Stimulated activated CD4-positive, alpha-beta T cell treated with anti-CD3 and anti-CD28 coated beads, Interleukin-4, amount 100 ng/mL, for 1 hour (primary cell): ENCODE results near the gene AKAP8L.

ENCODE experiments used
- DNase-seq: peaks from one replicate; pipeline ENCODE4 v3.0.0-alpha.2; 2020

Gene AKAP8L

DNA sequence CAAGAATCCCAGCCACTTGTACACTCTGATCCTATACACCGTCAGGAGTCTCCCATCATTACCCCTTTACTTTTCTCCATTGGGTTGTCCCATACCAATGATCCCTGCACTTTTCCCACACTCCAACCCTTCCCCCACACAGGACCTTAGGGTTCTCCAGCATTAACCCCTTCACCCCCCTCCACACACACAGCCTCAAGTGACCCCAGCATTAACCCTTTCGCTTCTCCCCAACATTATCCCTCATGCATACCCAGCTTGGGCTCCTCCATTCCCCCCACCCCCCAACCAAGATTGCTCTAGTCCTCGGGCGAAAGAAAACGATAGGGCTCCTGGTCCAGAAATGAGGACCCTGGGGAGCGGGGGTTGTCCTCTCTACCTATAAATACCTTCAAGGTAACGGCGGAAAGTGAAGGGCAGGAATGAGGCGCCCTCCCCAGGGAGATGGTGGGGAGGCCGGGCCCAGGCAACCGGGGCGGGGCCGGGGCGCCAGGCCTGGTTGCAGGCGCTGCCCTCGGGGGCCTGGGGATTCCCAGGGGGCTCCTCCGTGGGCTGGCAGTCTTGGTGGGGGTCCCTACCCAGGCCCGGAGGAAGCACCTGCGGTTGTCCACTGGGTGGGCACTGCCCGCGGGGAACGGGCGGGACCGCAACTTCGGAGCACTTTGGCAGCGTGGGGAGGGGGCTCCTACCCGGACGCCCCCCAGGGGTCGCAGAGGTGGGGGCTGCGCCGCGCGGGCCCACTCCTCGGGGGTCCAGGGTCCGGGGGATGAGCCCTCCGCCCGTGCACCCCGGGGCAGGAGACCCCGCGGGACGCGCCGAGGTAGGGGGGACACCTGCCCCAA is 30.2 kb upstream of the AKAP8L start:
- no peak for DNase-seq

DNA sequence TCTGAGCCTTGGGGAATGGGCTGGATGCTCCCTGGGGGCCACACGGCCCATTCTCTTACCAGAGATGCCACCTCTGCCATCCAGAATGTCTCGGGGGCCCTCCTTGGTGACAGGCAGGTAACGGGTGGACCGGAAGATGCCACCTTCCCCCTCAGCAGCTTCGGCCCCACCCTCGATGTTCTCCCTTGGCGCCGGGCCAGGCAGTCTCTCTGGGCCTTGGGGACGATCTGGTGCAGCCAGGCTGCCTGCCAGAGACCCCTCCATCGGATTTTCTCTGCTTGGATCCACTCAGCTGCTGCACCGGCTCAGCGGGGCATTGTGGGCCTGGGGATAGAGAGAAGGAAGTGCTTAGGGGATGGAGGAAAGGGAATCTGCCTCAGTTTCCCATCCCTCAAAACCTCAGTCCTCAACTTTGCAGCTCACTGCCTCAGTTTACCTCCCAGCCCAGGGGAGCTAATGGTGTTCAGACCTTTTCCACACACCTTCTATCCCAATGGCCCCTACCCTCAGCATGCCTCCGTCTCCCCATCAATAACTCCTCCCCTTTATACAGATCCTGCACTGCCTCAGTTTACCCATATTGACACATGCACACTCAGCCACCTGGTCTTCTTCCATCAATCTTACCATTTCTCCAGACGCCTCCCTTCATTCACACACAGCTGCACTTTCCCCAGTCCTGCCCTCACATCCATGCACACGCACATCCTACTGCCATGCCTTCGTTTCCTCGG is 29.4 kb upstream of the AKAP8L start:
- no peak for DNase-seq

- DNase-seq: no peak
Measured at GRCh38 chr19:15447057-15447456, 28.3 kb upstream of the AKAP8L start.

- DNase-seq: no peak
Measured at GRCh38 chr19:15445807-15446376, 27.1 kb upstream of the AKAP8L start.

DNA sequence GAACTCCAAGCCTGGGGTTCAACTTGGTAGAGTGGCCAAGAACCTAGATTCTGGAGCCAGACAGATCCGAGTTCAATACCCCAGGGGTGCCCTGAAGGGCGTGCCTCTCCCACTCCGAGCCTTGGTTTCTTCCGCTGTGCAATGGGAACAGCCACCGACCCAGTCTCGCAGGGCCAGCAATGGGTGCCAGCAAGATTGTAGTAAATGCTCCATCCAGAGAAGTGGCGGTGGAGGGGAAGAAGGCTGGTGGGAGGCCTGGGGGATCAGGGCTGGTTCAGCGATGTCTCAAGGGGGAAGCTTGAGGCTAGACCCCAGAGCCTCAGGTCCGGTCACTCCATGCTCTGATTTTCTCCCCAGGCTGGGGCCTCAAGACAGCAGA is 26.4 kb upstream of the AKAP8L start:
- no peak for DNase-seq

GRCh38 chr19:15444505-15445226 is 25.9 kb upstream of the AKAP8L start:
- no peak for DNase-seq

GRCh38 chr19:15443838-15444237 is 25.1 kb upstream of the AKAP8L start:
- DNase-seq: no peak

GRCh38 chr19:15443325-15443724 is 24.5 kb upstream of the AKAP8L start:
- DNase-seq: no peak

DNA sequence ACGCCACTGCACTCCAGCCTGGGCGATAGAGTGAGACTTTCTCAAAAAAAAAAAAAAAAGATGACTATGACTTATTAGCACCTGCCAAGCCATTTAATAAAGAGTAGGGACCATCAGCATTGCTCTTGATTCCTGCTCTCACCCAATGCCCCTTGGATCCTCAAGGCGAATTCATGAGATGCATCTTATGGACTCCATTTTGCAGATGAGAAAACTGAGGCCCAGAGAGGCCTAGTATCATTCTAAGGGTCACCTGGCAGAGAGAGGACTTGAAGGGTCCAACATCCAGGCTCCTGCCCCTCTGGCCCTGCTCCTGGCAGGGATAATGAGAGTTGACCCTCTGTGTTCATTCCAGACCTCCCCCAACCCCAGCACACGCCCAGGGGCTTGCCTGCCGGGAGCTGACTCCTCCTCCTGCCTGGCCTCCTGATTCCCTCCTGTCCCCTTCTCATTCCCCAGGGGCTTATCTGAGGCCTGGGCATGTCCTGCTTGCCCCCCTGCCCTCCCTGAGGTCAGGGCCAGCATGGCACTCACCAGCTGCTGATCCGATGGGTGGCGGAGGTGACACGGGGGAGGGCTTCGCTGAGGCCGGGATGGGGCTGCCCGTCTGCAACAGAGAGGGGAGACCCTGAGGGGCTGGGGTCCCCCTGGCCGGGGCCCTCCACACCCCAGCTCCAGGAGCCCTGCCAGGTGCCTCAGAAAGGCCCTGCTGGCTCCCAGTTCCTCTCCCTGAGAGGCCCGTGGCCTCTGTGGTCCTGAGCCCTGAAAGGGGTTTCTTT is 23.5 kb upstream of the AKAP8L start:
- no peak for DNase-seq

- no peak for DNase-seq
Measured at GRCh38 chr19:15441317-15441716, 22.5 kb upstream of the AKAP8L start.

DNA sequence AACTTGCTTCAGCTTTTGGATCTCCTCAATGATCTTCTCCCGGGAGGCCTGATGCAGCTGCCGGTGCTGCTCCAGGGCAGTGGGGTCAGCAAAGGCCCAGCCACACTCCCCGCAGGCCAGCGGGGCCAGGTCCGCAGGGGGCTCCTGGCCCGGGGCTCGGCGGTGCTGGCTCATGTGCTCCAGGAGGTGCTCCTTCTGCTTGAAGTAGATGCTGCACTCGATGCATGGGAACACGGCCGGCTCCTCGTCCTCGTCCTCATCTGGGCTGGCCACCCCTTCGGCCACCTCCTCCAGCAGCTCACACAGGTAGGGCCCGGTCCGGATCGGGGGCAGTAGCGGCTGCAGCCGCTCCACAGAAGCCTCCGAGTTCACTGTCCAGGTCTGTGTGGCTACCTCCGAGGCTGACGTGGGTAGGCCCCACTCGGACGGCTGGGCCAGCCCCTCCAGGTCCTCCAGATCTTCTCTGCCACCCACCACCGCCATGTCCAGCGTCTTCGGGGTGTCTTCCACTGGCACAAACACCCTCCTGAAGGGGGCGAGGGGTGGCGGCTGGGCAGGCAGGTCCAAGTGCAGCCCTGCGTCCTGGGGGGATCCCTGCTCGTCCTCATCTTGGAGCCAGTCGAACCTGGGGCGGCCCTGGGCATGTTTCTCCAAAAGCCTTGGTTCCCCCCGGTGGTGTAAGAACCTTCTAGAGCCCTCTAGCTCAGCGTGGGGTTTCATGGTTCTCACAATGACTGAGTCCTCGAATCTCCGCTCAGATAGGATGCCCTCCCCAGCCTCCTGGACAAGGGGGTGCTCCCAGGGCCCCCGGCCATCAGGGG is 21.2 kb upstream of the AKAP8L start:
- DNase-seq: no peak

DNA sequence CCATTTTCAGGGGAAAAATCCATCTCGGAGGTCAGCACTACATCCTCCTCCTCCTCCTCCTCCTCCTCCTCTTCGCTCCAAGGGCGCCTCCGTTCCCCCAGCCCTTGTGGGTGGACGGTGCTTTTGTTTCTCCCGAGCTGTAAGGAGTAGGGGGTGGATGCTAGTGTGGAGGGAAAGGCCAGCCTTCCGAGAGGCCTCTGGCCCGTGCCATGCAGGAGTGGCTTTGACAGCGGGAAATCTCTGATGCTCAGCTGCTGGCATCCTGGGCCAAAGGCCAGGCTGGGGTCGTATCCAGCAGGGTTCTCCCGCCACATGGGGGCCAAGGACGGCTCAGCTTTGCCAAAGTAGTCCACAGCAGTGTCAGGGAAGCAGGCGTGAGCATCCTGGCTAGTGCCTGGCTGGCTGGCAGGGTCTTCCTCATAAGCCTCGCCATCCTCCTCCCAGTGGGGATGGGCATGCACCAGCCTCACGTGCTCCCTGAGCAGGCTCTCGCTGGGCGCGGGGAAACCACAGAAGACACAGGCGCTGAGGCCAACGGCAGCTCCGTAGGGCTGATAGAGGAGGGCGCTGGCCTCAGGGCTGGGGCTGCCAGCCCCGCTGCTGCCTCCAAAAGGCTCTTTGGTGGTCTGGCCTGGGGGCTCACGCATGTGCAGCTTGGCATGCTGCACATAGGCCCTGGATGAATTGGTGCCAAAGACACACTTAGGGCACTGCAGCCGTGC is 20.5 kb upstream of the AKAP8L start:
- no peak for DNase-seq

DNA sequence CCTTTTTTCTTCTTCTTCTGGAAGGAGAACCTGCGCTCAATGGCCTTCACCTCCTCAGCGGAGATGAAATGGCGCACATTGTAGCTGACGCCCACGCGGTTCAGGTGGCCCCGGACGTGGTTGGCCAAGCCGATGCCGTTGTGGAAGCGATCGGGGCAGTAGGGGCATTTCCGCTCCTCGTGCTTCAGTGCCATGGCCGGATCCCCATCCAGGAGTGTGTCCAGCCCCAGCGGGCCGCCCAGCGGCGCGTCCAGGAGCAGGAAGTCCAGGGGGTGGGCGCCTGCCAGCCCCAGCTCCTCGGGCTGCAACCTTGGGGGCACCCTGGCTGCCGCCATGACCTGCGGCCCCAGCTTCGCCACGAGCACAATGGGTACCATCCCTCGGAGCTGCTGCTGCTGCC is 19.8 kb upstream of the AKAP8L start:
- no peak for DNase-seq

GRCh38 chr19:15438124-15438496 is 19.3 kb upstream of the AKAP8L start:
- no peak for DNase-seq

- DNase-seq: no peak
Measured at GRCh38 chr19:15437355-15438123, 18.8 kb upstream of the AKAP8L start.

DNA sequence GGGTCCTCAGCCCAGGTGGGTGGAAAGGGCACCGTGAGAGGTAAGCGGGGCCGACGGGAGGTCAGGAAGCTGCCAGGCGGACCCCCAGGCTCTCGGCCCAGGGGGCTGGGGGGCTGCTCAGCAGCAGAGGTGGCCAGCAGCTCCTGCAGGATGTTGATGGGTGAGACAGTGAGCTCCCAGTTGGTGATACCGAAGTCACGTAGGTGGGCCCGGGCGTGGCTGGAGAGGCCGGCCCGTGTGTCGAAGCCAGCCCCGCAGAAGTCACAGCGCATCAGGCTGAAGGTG is 18.0 kb upstream of the AKAP8L start:
- no peak for DNase-seq

- DNase-seq: no peak
Measured at GRCh38 chr19:15436012-15436825, 17.4 kb upstream of the AKAP8L start.

- DNase-seq: no peak
Measured at GRCh38 chr19:15433519-15434069, 14.8 kb upstream of the AKAP8L start.
